HepG2 (cell line): ENCODE measurements around the gene ZNF157. TPM values are rescaled to one million over a fixed set of nuclear protein-coding genes. Genes with fewer than 3 reads are reported as not detected.
A peak's percentile ranks its signal among the peaks of the same experiment; 100 is the strongest.

ENCODE experiments used
- ATAC-seq: fragments of 200-7000 bp; cut with Tn5 transposase; 3 replicates; pipeline ENCODE4 v1.9.1; 2020; ENCODE audit warnings: mild to moderate bottlenecking, moderate library complexity
- BruUV-seq: library from RNA; stranded (reverse); fragments of 400-500 nt; replicated peaks from 2 replicates; lab custom pipeline; 2021; lab: Mats Ljungman, UMichigan
- CTCF ChIA-PET: fragments of 300-600 bp; formaldehyde crosslinking; extraction: SDS; loops from one replicate; lab custom pipeline; 2021; ENCODE audit warnings: low total read pairs, inconsistent platforms, low intra/inter-chr PET ratio; lab: Yijun Ruan, JAX
- POLR2A ChIA-PET: fragments of 350-600 bp; sonication (Branson Sonifier 250); formaldehyde crosslinking; loops from one replicate; lab custom pipeline; 2020; ENCODE audit warnings: antibody characterized with exemption, inconsistent platforms; lab: Yijun Ruan, JAX
- DNase-seq: peaks from one replicate; pipeline ENCODE4 v3.0.0-alpha.2; 2015; ENCODE audit warnings: low spot score
- FAIRE-seq: peaks from 3 replicates; lab custom pipeline; 2011; peaks lifted over from hg19 to GRCh38; lab: Jason Lieb, UNC
- H2AFZ ChIP-seq: one replicate; pipeline ENCODE4 v1.6.1; 2011; ENCODE audit warnings: low read length, inconsistent platforms
- H3K27ac ChIP-seq: fragments of 300-600 bp; 3 replicates; pipeline ENCODE4 v1.8.0; 2011; ENCODE audit warnings: mixed run types, mild to moderate bottlenecking, mixed read lengths, low read length, inconsistent platforms; ENCODE audit not compliant: insufficient read depth; ENCODE audit errors: extremely low read length
- H3K27me3 ChIP-seq, 2 experiments: fragments of 200-600 bp in 1 of 2; 2 replicates in 1 of 2; 3 replicates in 1 of 2; pipeline versions ENCODE4 v1.6.0 to v1.8.0; 2011; ENCODE audit warnings: low read length in 2 of 2, mild to moderate bottlenecking in 2 of 2, moderate library complexity in 2 of 2, inconsistent platforms in 1 of 2; ENCODE audit not compliant: insufficient read depth in 2 of 2, control insufficient read depth in 1 of 2
- H3K36me3 ChIP-seq, 2 experiments: fragments of 200-600 bp in 1 of 2; replicated peaks in 1 of 2; 2 replicates in 1 of 2; 3 replicates in 1 of 2; pipeline versions ENCODE4 v1.5.1 to v1.8.0; 2011; ENCODE audit warnings: low read length in 2 of 2, inconsistent platforms in 1 of 2; ENCODE audit not compliant: insufficient read depth in 2 of 2, control insufficient read depth in 1 of 2
- H3K4me1 ChIP-seq: 2 replicates; pipeline ENCODE4 v1.5.1; 2012; ENCODE audit warnings: low read length, inconsistent platforms; ENCODE audit not compliant: insufficient read depth
- H3K4me2 ChIP-seq: 2 replicates; pipeline ENCODE4 v1.6.0; 2011; ENCODE audit warnings: low read depth, low read length, inconsistent platforms
- H3K4me3 ChIP-seq, 3 experiments: fragments of 200-600 bp in 1 of 3; sonication (generic), shearing (Covaris generic) in 1 of 3; replicated peaks in 1 of 3; 2 replicates each; pipeline ENCODE4 v1.5.1; 2011 to 2016; ENCODE audit warnings: low read length in 3 of 3, inconsistent platforms in 2 of 3, low read depth in 2 of 3, mild to moderate bottlenecking in 2 of 3, control low read depth in 1 of 3, mixed read lengths in 1 of 3; ENCODE audit not compliant: insufficient read depth in 1 of 3
- H3K79me2 ChIP-seq: one replicate; pipeline ENCODE4 v1.6.1; 2011; ENCODE audit warnings: low read length, inconsistent platforms; ENCODE audit not compliant: insufficient read depth
- H3K9ac ChIP-seq: 2 replicates; pipeline ENCODE4 v1.6.0; 2011; ENCODE audit warnings: mild to moderate bottlenecking, low read depth, low read length, inconsistent platforms; ENCODE audit not compliant: insufficient read depth
- H3K9me3 ChIP-seq: 2 replicates; pipeline ENCODE4 v1.5.1; 2012; ENCODE audit warnings: mild to moderate bottlenecking, low read length
- H4K20me1 ChIP-seq: 2 replicates; pipeline ENCODE4 v1.6.0; 2011; ENCODE audit warnings: inconsistent platforms, mild to moderate bottlenecking, low read length, moderate library complexity; ENCODE audit not compliant: insufficient read depth
- GZF1 ChIP-seq: sonication (generic); formaldehyde crosslinking; IDR thresholded peaks from 2 replicates; pipeline ENCODE4 v1.5.1; 2020; ENCODE audit warnings: mild to moderate bottlenecking, missing genetic modification reagents
- NFYB ChIP-seq: sonication (generic); formaldehyde crosslinking; IDR thresholded peaks from 2 replicates; pipeline ENCODE4 v1.4.0; 2020; ENCODE audit warnings: missing genetic modification reagents
- NFYC ChIP-seq: IDR thresholded peaks from 2 replicates; pipeline ENCODE4 v1.6.1; 2016; ENCODE audit warnings: missing genetic modification reagents, missing compliant biosample characterization
- NR2F2 ChIP-seq: IDR thresholded peaks from 2 replicates; pipeline ENCODE4 v1.6.1; 2012; ENCODE audit warnings: low read depth, inconsistent platforms, borderline replicate concordance
- RFX1 ChIP-seq: fragments of 450-650 bp; IDR thresholded peaks from 2 replicates; pipeline ENCODE4 v1.6.1; 2017
- SKI ChIP-seq: fragments of 450-650 bp; IDR thresholded peaks from one replicate; pipeline ENCODE4 v1.6.1; 2018; ENCODE audit warnings: mild to moderate bottlenecking; ENCODE audit not compliant: partially characterized antibody
- SP2 ChIP-seq: sonication (generic); formaldehyde crosslinking; IDR thresholded peaks from 2 replicates; pipeline ENCODE4 v1.5.1; 2020; ENCODE audit warnings: mild to moderate bottlenecking, missing genetic modification reagents
- THAP11 ChIP-seq: IDR thresholded peaks from 2 replicates; pipeline ENCODE4 v1.6.1; 2016; ENCODE audit warnings: missing biosample characterization, missing genetic modification reagents
- XRCC5 ChIP-seq: fragments of 200-400 bp; formaldehyde crosslinking; optimal IDR thresholded peaks from 2 replicates; pipeline ENCODE3; 2017; ENCODE audit warnings: mild to moderate bottlenecking, low read length
- ZFP36L2 ChIP-seq: sonication (generic); formaldehyde crosslinking; IDR thresholded peaks from 2 replicates; pipeline ENCODE4 v1.4.0; 2020; ENCODE audit warnings: missing genetic modification reagents
- ZNF138 ChIP-seq: sonication (generic); formaldehyde crosslinking; IDR thresholded peaks from 2 replicates; pipeline ENCODE4 v1.5.0; 2020; ENCODE audit warnings: mild to moderate bottlenecking, low read depth, missing genetic modification reagents
- WGBS: methylation state at CpG from one replicate; pipeline ENCODE4 v1.1.6; 2017; ENCODE audit warnings: low lambda C conversion rate; 5-methylcytosine and 5-hydroxymethylcytosine counted together
- in situ Hi-C: cut with HindIII; loops from 2 replicates; pipeline ENCODE4 v1.10.0; 2017; ENCODE audit warnings: low pct_unique_long_range_greater_than_20kb; ENCODE audit not compliant: extremely low pct_ligation_motif_present
- intact Hi-C: fragments of 100-400 bp; cut with micrococcal nuclease; formaldehyde crosslinking; loops from one replicate; pipeline ENCODE4 v1.10.0; 2022; ENCODE audit not compliant: unreplicated experiment
- polyA plus RNA-seq, 8 experiments: library from polyadenylated mRNA; depleted of rRNA in 3 of 8; stranded (reverse) in 7 of 8; unstranded in 1 of 8; fragments of >200 nt; fragmentation: Illumina TruSeq in 4 of 8; extraction: Trizol in 4 of 8; gene quantifications; 2 replicates each; pipeline versions ENCODE4 v1.2.1 to v1.2.3, GENCODE V29; 2011 to 2016; ENCODE audit warnings: low read depth in 4 of 8, missing spikeins in 1 of 8, mixed read lengths in 1 of 8; ENCODE audit not compliant: insufficient read depth in 1 of 8
- total RNA-seq, 5 experiments: library from RNA; depleted of rRNA; stranded (reverse); fragments of >200 nt; fragmentation: Illumina TruSeq; extraction: Trizol; gene quantifications; 2 replicates each; pipeline ENCODE4 v1.2.3, GENCODE V29; 2016; ENCODE audit warnings: low read depth in 1 of 5
- TF ChIP-seq, protein P1 (sequence below): sonication (generic); formaldehyde crosslinking; IDR thresholded peaks from 2 replicates; pipeline ENCODE4 v1.4.0; 2020; ENCODE audit warnings: missing genetic modification reagents
- TF ChIP-seq, protein P2 (sequence below): sonication (generic); formaldehyde crosslinking; IDR thresholded peaks from 2 replicates; pipeline ENCODE4 v1.5.1; 2020; ENCODE audit warnings: mild to moderate bottlenecking, missing genetic modification reagents, moderate library complexity
- TF ChIP-seq, protein P3 (sequence below): sonication (generic); formaldehyde crosslinking; conservative IDR thresholded peaks from 2 replicates; pipeline ENCODE4 v1.4.0; 2020; ENCODE audit warnings: missing genetic modification reagents
- TF ChIP-seq, protein P4 (sequence below): conservative IDR thresholded peaks from 2 replicates; pipeline ENCODE4 v1.6.1; 2018; ENCODE audit warnings: missing genetic modification reagents

The ZNF157 gene
- total and polyA plus RNA-seq, 2 of the 13 experiments (the other 11 are each of a cell fraction or from before 2014, with no cell fraction given): not detected

DNA sequence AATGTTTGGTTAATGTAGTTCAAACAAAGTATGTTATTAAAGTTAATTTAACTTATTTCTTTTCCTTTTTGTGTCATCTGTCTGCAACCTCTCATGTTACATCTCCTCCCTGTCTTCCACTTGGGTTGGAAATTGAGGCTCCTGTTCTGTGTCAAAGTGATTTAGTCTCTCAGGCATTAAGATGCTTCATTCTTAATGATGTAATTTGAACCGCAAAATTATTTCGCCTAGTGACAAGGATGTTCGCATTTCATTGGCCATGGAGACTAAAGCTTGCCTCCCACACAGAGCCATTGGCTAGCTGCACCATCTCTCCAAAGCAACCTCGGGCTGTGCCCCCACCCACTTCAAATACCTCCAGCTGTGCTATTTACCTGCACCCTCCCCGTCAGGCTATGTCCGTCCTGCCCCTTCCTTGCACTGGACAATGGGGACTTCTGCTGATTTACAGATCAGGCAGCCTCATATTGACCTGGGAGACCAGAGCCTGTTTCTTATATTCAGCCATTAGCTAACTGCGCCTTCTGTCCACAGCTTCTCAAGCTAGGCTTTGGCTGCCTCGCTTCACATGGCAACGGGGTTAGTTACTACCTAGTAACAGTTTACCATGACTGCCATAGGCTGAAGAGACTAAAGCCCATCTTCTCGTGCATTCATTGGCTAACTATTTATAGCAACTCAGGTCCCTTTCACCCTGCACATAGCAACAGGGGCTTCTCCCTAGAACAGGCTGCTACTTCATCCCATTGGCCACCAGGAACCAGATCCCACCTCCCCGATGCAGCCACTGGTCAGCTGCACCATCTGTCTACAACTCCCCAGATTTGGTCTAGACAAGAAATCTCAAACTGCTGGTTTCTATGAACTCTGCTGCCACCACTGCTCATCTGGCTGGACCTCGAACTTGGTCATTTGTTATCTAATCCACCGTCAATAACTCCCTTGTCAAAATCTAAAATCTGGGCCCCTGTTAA lies 8.6 kb upstream of the ZNF157 start (continued):
- TF ChIP-seq SKI (peak; percentile 39), RFX1 (peak; percentile 68; the same call in 1 of the 2 replicates), NFYB (CRISPR knock-in tag) (peak; percentile 86), ZFP36L2 (no peak), NFYC (peak; percentile 82), NR2F2 (no peak), SP2 (CRISPR knock-in tag) (peak; percentile 84)
- TF ChIP-seq, protein P1, sequence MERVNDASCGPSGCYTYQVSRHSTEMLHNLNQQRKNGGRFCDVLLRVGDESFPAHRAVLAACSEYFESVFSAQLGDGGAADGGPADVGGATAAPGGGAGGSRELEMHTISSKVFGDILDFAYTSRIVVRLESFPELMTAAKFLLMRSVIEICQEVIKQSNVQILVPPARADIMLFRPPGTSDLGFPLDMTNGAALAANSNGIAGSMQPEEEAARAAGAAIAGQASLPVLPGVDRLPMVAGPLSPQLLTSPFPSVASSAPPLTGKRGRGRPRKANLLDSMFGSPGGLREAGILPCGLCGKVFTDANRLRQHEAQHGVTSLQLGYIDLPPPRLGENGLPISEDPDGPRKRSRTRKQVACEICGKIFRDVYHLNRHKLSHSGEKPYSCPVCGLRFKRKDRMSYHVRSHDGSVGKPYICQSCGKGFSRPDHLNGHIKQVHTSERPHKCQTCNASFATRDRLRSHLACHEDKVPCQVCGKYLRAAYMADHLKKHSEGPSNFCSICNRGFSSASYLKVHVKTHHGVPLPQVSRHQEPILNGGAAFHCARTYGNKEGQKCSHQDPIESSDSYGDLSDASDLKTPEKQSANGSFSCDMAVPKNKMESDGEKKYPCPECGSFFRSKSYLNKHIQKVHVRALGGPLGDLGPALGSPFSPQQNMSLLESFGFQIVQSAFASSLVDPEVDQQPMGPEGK (CRISPR knock-in tag): peak; percentile 58

DNA sequence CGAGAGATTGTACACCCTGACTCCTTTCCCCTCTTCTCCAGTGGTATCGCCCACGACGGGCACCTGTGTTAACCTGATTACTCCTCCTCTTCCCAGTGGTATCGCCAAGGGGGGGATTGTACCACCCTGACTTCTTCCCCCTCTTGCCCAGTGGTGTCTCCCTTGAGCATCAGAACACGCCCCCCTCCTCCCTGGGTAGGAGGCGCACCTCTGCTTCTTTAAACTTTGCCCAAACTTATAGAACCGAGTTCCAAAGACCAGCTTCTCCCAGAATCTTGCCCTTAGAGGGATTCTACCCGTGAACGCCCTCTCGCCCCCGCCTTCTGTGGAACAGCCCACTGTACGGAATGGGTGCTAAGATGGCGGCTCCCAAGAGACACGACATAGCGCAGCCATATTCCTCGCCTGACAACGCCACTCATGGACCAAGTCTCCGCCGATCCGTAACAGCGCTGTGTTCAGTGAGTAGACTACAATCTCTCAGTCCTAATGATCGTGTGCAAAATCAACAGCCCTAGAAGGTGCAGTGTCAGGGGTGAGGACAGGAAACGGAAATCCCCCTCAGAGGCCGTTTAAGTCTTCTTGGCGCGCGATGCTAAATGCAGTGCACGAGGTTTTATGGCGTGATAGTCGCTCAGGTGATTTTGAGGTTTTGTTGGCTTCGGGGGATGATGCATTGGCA lies 4.2 kb upstream of the ZNF157 start:
- Histone ChIP-seq H3K9ac (no peak overlapping the region), H3K4me2 (no peak overlapping the region), H3K27ac (no peak overlapping the region), H3K4me3 (no peak overlapping the region), H3K9me3 (no peaks in the 10 kb centered on the region), H3K36me3 (no peaks in the 10 kb centered on the region), H3K79me2 (no peaks in the 10 kb centered on the region), H3K27me3 (no peaks in the 10 kb centered on the region), H3K4me1 (peaks cover 15% of the 10 kb centered on the region), H4K20me1 (no peaks in the 10 kb centered on the region), H2AFZ (no peak overlapping the region)
- in situ Hi-C loops (no loop called here), intact Hi-C loops (no loop called here)
- ChIA-PET POLR2A (no interaction called here), CTCF (no interaction called here)
- ATAC-seq: no peak
- no peak for FAIRE-seq
- WGBS: 80% methylated on average over 26 of the region's 32 CpGs
- no TSS peak for BruUV-seq
- no peak for DNase-seq
- TF ChIP-seq THAP11 (no peak), ZNF138 (no peak), XRCC5 (no peak), GZF1 (CRISPR knock-in tag) (no peak)
- TF ChIP-seq, protein P2, sequence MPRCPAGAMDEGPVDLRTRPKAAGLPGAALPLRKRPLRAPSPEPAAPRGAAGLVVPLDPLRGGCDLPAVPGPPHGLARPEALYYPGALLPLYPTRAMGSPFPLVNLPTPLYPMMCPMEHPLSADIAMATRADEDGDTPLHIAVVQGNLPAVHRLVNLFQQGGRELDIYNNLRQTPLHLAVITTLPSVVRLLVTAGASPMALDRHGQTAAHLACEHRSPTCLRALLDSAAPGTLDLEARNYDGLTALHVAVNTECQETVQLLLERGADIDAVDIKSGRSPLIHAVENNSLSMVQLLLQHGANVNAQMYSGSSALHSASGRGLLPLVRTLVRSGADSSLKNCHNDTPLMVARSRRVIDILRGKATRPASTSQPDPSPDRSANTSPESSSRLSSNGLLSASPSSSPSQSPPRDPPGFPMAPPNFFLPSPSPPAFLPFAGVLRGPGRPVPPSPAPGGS (CRISPR knock-in tag): no peak
- TF ChIP-seq, protein P3, sequence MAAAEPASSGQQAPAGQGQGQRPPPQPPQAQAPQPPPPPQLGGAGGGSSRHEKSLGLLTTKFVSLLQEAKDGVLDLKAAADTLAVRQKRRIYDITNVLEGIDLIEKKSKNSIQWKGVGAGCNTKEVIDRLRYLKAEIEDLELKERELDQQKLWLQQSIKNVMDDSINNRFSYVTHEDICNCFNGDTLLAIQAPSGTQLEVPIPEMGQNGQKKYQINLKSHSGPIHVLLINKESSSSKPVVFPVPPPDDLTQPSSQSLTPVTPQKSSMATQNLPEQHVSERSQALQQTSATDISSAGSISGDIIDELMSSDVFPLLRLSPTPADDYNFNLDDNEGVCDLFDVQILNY (CRISPR knock-in tag): no peak
- TF ChIP-seq, protein P4, sequence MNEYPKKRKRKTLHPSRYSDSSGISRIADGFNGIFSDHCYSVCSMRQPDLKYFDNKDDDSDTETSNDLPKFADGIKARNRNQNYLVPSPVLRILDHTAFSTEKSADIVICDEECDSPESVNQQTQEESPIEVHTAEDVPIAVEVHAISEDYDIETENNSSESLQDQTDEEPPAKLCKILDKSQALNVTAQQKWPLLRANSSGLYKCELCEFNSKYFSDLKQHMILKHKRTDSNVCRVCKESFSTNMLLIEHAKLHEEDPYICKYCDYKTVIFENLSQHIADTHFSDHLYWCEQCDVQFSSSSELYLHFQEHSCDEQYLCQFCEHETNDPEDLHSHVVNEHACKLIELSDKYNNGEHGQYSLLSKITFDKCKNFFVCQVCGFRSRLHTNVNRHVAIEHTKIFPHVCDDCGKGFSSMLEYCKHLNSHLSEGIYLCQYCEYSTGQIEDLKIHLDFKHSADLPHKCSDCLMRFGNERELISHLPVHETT (CRISPR knock-in tag): no peak
